Measurements from ENCODE around the gene TMEM234. TPM values are rescaled to one million over a fixed set of nuclear protein-coding genes. Genes with fewer than 3 reads are reported as not detected.

Gene TMEM234
- total and polyA plus RNA-seq, 2 of the 8 experiments (the other 6 are each of a cell fraction or from before 2014, with no cell fraction given) = 8.7 to 8.9 TPM

- FAIRE-seq (no peak), DNase-seq (ENCODE audit: low read depth in 1 of 2, low spot score in 2 of 2) (no peak)
- no peak overlapping the region for H4K8ac ChIP-seq (ENCODE audit: extremely low read depth, insufficient read depth, low read length)
- H3K4ac ChIP-seq (replicated peaks; ENCODE audit: insufficient read length, low read depth, low read length) = no peak overlapping the region
- no peak overlapping the region for H3K4me2 ChIP-seq (ENCODE audit: insufficient read depth in 1 of 2, low read depth in 2 of 2, low read length in 2 of 2)
- ChIA-PET CTCF (ENCODE audit: partially characterized antibody) (interaction anchor here (0.9 kb wide), 1 partner anchor 12 kb away, joined by 4 read pairs; the partner anchor contains the start of gene CCDC28B), POLR2A (ENCODE audit: partially characterized antibody) (interaction anchor here (0.9 to 21.3 kb wide), 3 partner anchors 3 to 52 kb away, joined by 3 to 332 read pairs (median 332); partner anchors contain the start of genes CCDC28B, IQCC and TXLNA)
- H4K5ac ChIP-seq (ENCODE audit: insufficient read length, low read depth, low read length) = no peak overlapping the region
- no peak overlapping the region for H2BK20ac ChIP-seq (ENCODE audit: low read length)
- H3K14ac ChIP-seq (ENCODE audit: insufficient read length) = no peak overlapping the region
- no peak overlapping the region for H3K56ac ChIP-seq (replicated peaks; ENCODE audit: insufficient read length, low read depth, low read length)
- TF ChIP-seq CEBPB (IDR thresholded peaks at IDR 0.05; ENCODE audit: low read depth, low read length) = no peak
- TF ChIP-seq BCL11A (IDR thresholded peaks at IDR 0.05; ENCODE audit: low read depth in 2 of 2, low read length in 2 of 2) = no peak
- TF ChIP-seq SIX5 (IDR thresholded peaks at IDR 0.05; ENCODE audit: low read depth, low read length) = no peak
- no peak; a peak in 1 of 3 replicates for TF ChIP-seq POLR2A (IDR thresholded peaks at IDR 0.05; ENCODE audit: control extremely low read depth in 1 of 2, low read depth in 2 of 2, low read length in 2 of 2)
- H4K20me1 ChIP-seq (replicated peaks in 1 of 2; ENCODE audit: control insufficient read depth in 1 of 2, insufficient read depth in 2 of 2, low read length in 2 of 2) = peaks cover 6 to 17% of the 10 kb centered on the region in 2 experiments
- H3K4me3 ChIP-seq (ENCODE audit: extremely low read depth in 1 of 4, insufficient read depth in 2 of 4, low read depth in 3 of 4, low read length in 4 of 4) = no peak overlapping the region
- no peak overlapping the region for H2BK12ac ChIP-seq (ENCODE audit: low read depth, low read length)
- no peak overlapping the region for H3K27ac ChIP-seq (ENCODE audit: low read depth, low read length)
- H2BK5ac ChIP-seq (ENCODE audit: low read depth, low read length) = no peak overlapping the region
- H3K18ac ChIP-seq (ENCODE audit: extremely low read depth, low read length) = no peak overlapping the region
- H4K91ac ChIP-seq (replicated peaks; ENCODE audit: insufficient read length, low read length) = no peak overlapping the region
- no peaks in the 10 kb centered on the region for H3K27me3 ChIP-seq (replicated peaks in 1 of 4; ENCODE audit: control insufficient read depth in 3 of 4, extremely low read depth in 1 of 4, insufficient read depth in 3 of 4, low read length in 3 of 4)
- H2AFZ ChIP-seq (ENCODE audit: low read length) = no peak overlapping the region
- H3K4me1 ChIP-seq (replicated peaks in 1 of 4; ENCODE audit: control insufficient read depth in 3 of 4, insufficient read depth in 4 of 4, low read length in 3 of 4) = no peaks in the 10 kb centered on the region
- H3K79me2 ChIP-seq (ENCODE audit: control insufficient read depth in 1 of 2, insufficient read depth in 2 of 2, low read length in 2 of 2) = peaks cover 4 to 22% of the 10 kb centered on the region in 2 experiments
- WGBS, 2 experiments (ENCODE audit: extremely low coverage in 1 of 2, insufficient coverage in 1 of 2, insufficient read length in 1 of 2, insufficient replicate concordance in 2 of 2, low coverage in 1 of 2, low lambda C conversion rate in 2 of 2, missing lambda C conversion rate in 1 of 2) = 87% methylated on average over 9 of the region's 9 CpGs; no CpG with 5 or more reads in 1 of the 2 experiments
- no peaks in the 10 kb centered on the region for H3K79me1 ChIP-seq (ENCODE audit: low read depth, low read length)
- no peaks in the 10 kb centered on the region for H3K23me2 ChIP-seq (ENCODE audit: low read depth, low read length)
- no peak overlapping the region for H2BK15ac ChIP-seq (ENCODE audit: low read length)
- no peak overlapping the region for H2AK5ac ChIP-seq (ENCODE audit: low read depth, low read length)
- H3K36me3 ChIP-seq (ENCODE audit: control insufficient read depth in 2 of 4, insufficient read depth in 4 of 4, low read length in 3 of 4) = peaks cover 44 to 84% (median 74%) of the 10 kb centered on the region in 4 experiments
- no peak overlapping the region for H3K9ac ChIP-seq (replicated peaks in 1 of 4; ENCODE audit: extremely low read depth in 1 of 4, low read depth in 3 of 4, low read length in 3 of 4)
- H3K9me3 ChIP-seq (ENCODE audit: insufficient read depth in 2 of 2, low read depth in 1 of 2, low read length in 1 of 2) = no peaks in the 10 kb centered on the region
- H2BK120ac ChIP-seq (replicated peaks; ENCODE audit: low read depth, low read length) = no peak overlapping the region
- no peak overlapping the region for H3K23ac ChIP-seq (ENCODE audit: insufficient read length)
These were observed 34.3 kb downstream of the TMEM234 start for GRCh38 chr1:32187850-32188249.

Data from H1 (cell line).